Panc1 (cell line): ENCODE results near the gene FGF4. TPM values are rescaled to one million over a fixed set of nuclear protein-coding genes. Genes with fewer than 3 reads are reported as not detected.
"Not testable (repeated sequence)": the region's sequence is repeated elsewhere in the genome, so short reads cannot be mapped to it uniquely, and the experiment has no call there.

Experiments used
- ATAC-seq: fragments of 200-7000 bp; cut with Tn5 transposase; 2 replicates; pipeline ENCODE4 v1.9.1; 2020; ENCODE audit warnings: mild to moderate bottlenecking, moderate library complexity
- BruUV-seq: library from RNA; stranded (reverse); fragments of 400-500 nt; replicated peaks from 2 replicates; lab custom pipeline; 2021; lab: Mats Ljungman, UMichigan
- CTCF ChIA-PET: fragments of 300-600 bp; sonication (Branson Sonifier 250); formaldehyde crosslinking; loops from one replicate; lab custom pipeline; 2022; ENCODE audit warnings: antibody characterized with exemption; lab: Charles Lee
- POLR2A ChIA-PET: fragments of 300-600 bp; sonication (Branson Sonifier 250); formaldehyde crosslinking; loops from one replicate; lab custom pipeline; 2022; ENCODE audit warnings: antibody characterized with exemption; lab: Charles Lee
- DNase-seq: peaks from one replicate; pipeline ENCODE4 v3.0.0-alpha.2; 2010; ENCODE audit warnings: low read depth, low spot score
- H3K27ac ChIP-seq: 2 replicates; pipeline ENCODE4 v1.5.1; 2011; ENCODE audit warnings: mild to moderate bottlenecking, low read length, inconsistent platforms
- H3K27me3 ChIP-seq: fragments of 200-500 bp; sonication (Bioruptor generic); 2 replicates; pipeline ENCODE4 v1.6.0; 2014; ENCODE audit warnings: low read length, inconsistent platforms; ENCODE audit not compliant: control insufficient read depth, insufficient read depth
- H3K36me3 ChIP-seq: fragments of 200-500 bp; sonication (Bioruptor generic); 2 replicates; pipeline ENCODE4 v1.5.1; 2014; ENCODE audit warnings: inconsistent platforms, mild to moderate bottlenecking, low read length, moderate library complexity; ENCODE audit not compliant: control insufficient read depth, insufficient read depth
- H3K4me1 ChIP-seq: 2 replicates; pipeline ENCODE4 v1.5.1; 2011; ENCODE audit warnings: inconsistent platforms, mild to moderate bottlenecking, low read length, moderate library complexity; ENCODE audit not compliant: control insufficient read depth, insufficient read depth
- H3K4me3 ChIP-seq, 2 experiments: 2 replicates each; pipeline ENCODE4 v1.5.1; 2011 to 2012; ENCODE audit warnings: low read depth in 2 of 2, low read length in 2 of 2, mild to moderate bottlenecking in 2 of 2, inconsistent platforms in 1 of 2, moderate library complexity in 1 of 2
- H3K9me3 ChIP-seq: fragments of 200-500 bp; sonication (Bioruptor generic); 2 replicates; pipeline ENCODE4 v1.5.1; 2014; ENCODE audit warnings: low read depth, mild to moderate bottlenecking, inconsistent platforms, low read length, moderate library complexity; ENCODE audit not compliant: control insufficient read depth, insufficient read depth
- CTCF ChIP-seq: fragments of 450-650 bp; IDR thresholded peaks from 2 replicates; pipeline ENCODE4 v1.5.1; 2017; ENCODE audit warnings: mild to moderate bottlenecking
- POLR2AphosphoS5 ChIP-seq: IDR thresholded peaks from 2 replicates; pipeline ENCODE4 v1.6.1; 2012; ENCODE audit warnings: mild to moderate bottlenecking, low read depth, low read length, moderate library complexity
- REST ChIP-seq, 2 experiments: IDR thresholded peaks; 2 replicates each; pipeline ENCODE4 v1.6.1; 2011 to 2012; ENCODE audit warnings: low read depth in 2 of 2, control low read depth in 1 of 2, low read length in 1 of 2, mild to moderate bottlenecking in 1 of 2, moderate library complexity in 1 of 2; ENCODE audit not compliant: insufficient read depth in 1 of 2
- SIN3A ChIP-seq: IDR thresholded peaks from 2 replicates; pipeline ENCODE4 v1.6.1; 2012; ENCODE audit warnings: low read depth, mild to moderate bottlenecking, low read length, moderate library complexity, borderline replicate concordance; ENCODE audit not compliant: insufficient read depth
- TCF7L2 ChIP-seq: IDR thresholded peaks from 2 replicates; pipeline ENCODE4 v1.6.1; 2011; ENCODE audit warnings: mild to moderate bottlenecking, low read depth, low read length, inconsistent platforms
- in situ Hi-C: cut with HindIII; loops from 2 replicates; pipeline ENCODE4 v1.10.0; 2016; ENCODE audit warnings: low sequenced_read_pairs, low pct_unique_long_range_greater_than_20kb
- intact Hi-C: fragments of 100-400 bp; cut with micrococcal nuclease; formaldehyde crosslinking; loops from one replicate; pipeline ENCODE4 v1.10.0; 2022; ENCODE audit not compliant: unreplicated experiment
- total RNA-seq: library from RNA; stranded (reverse); gene quantifications from one replicate; pipeline ENCODE4 v1.2.1, GENCODE V29; 2021; ENCODE audit not compliant: unreplicated experiment

Gene FGF4
- total RNA-seq, 1 experiment from 2014 or later = not detected

GRCh38 chr11:69770540-69770939 lies 4.6 kb downstream of the FGF4 start:
- DNase-seq (no peak), ATAC-seq (no peak)
- Histone ChIP-seq H3K36me3 (no peaks in the 10 kb centered on the region), H3K4me1 (peaks cover 3% of the 10 kb centered on the region; the same call in 1 of the 2 replicates), H3K27me3 (peaks cover 18% of the 10 kb centered on the region), H3K4me3 (no peak overlapping the region), H3K27ac (no peak overlapping the region), H3K9me3 (no peaks in the 10 kb centered on the region)
- no TSS peak for BruUV-seq
- intact Hi-C loops (no loop called here), in situ Hi-C loops (no loop called here)
- POLR2A ChIA-PET = no interaction called here
- CTCF ChIA-PET = no interaction called here
- TF ChIP-seq CTCF (no peak), REST (IDR thresholded peaks at IDR 0.05; ENCODE audit: insufficient read depth in 1 of 2, low read depth in 2 of 2, low read length in 1 of 2) (no peak), POLR2AphosphoS5 (no peak), SIN3A (no peak), TCF7L2 (no peak)

- ATAC-seq = no peak
- no peak overlapping the region for H3K27ac ChIP-seq
- intact Hi-C loops = no loop called here
- H3K36me3 ChIP-seq = no peaks in the 10 kb centered on the region
- no peak for DNase-seq
- no peaks in the 10 kb centered on the region for H3K27me3 ChIP-seq
- ChIA-PET POLR2A (no interaction called here), CTCF (interaction anchor here (0.5 to 0.6 kb wide), 2 partner anchors 58 to 447 kb away, joined by 4 read pairs; no protein-coding TSS in a partner anchor)
- in situ Hi-C loops = no loop called here
- no TSS peak for BruUV-seq
- no peak overlapping the region for H3K4me3 ChIP-seq
- no peaks in the 10 kb centered on the region for H3K9me3 ChIP-seq
- no peaks in the 10 kb centered on the region for H3K4me1 ChIP-seq
- TF ChIP-seq POLR2AphosphoS5 (no peak), CTCF (no peak)
Observed at GRCh38 chr11:69765498-69765995, 9.6 kb downstream of the FGF4 start.

- BruUV-seq, ATAC-seq: not testable (repeated sequence)
Observed at GRCh38 chr11:69764918-69765317, 10.2 kb downstream of the FGF4 start.

More at GRCh38 chr11:69764918-69765317, 10.2 kb downstream of the FGF4 start:
- DNase-seq, in situ Hi-C loops, H3K27me3 ChIP-seq, POLR2A ChIA-PET, H3K36me3 ChIP-seq, H3K4me3 ChIP-seq, H3K9me3 ChIP-seq, intact Hi-C loops, H3K4me1 ChIP-seq, H3K27ac ChIP-seq: not testable (repeated sequence)
- CTCF ChIA-PET = interaction anchor here (0.5 kb wide), 1 partner anchor 59 kb away, joined by 4 read pairs; no protein-coding TSS in a partner anchor
